Hepatocyte (in vitro differentiated cells): ENCODE measurements around the gene MROH2B.

Experiments used
- EZH2phosphoT487 ChIP-seq: fragments of 200-600 bp; sonication (generic); IDR thresholded peaks from one replicate; pipeline ENCODE4 v1.6.1; 2018; ENCODE audit warnings: antibody characterized with exemption, mild to moderate bottlenecking, low read depth, moderate library complexity; ENCODE audit not compliant: unreplicated experiment, severe bottlenecking
- TF ChIP-seq, protein P1 (sequence below): fragments of 200-600 bp; sonication (generic); IDR thresholded peaks from 2 replicates; pipeline ENCODE4 v1.5.1; 2016; ENCODE audit warnings: antibody characterized with exemption, mild to moderate bottlenecking; ENCODE audit not compliant: poor library complexity

DNA sequence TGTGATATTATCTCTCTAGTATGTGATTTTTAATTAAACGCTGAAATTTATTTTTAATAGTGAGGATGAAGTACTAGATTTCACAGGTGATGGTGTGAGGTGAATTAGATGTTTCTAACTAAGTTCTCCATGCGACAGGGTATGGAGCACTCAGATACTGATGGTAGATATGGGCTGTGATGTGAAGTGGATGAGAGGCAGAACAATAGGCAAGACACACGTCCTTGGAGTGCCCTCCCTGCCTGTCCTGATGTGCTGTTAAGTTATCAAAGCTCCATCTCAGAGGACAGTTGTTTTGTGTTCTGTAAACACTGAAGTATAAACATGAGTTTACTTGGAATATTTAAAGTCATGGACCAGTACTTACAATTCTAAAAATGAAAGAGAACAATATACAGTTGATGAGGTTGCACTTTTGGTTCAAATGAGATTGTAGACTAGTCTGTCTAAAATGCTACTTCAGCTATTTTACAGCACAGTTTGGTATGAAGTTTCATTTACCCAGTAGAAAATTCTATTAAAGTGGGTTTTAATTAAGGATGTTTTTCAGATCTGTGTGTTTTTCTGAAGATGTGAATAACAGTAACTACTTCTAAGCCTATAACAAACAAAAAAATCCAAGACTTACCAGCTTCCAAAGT, 97.7 kb downstream of the MROH2B start:
- TF ChIP-seq, protein P1, sequence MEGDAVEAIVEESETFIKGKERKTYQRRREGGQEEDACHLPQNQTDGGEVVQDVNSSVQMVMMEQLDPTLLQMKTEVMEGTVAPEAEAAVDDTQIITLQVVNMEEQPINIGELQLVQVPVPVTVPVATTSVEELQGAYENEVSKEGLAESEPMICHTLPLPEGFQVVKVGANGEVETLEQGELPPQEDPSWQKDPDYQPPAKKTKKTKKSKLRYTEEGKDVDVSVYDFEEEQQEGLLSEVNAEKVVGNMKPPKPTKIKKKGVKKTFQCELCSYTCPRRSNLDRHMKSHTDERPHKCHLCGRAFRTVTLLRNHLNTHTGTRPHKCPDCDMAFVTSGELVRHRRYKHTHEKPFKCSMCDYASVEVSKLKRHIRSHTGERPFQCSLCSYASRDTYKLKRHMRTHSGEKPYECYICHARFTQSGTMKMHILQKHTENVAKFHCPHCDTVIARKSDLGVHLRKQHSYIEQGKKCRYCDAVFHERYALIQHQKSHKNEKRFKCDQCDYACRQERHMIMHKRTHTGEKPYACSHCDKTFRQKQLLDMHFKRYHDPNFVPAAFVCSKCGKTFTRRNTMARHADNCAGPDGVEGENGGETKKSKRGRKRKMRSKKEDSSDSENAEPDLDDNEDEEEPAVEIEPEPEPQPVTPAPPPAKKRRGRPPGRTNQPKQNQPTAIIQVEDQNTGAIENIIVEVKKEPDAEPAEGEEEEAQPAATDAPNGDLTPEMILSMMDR = no peak
- no peak for TF ChIP-seq EZH2phosphoT487
